Keratinocyte (primary cell): Measurements from ENCODE around the gene RBM26.

ENCODE experiments used
- CTCF ChIP-seq, 3 experiments: IDR thresholded peaks in 1 of 3; conservative IDR thresholded peaks in 1 of 3; optimal IDR thresholded peaks in 1 of 3; 2 replicates in 2 of 3; 3 replicates in 1 of 3; pipeline versions ENCODE3 to v1.5.1; 2011; ENCODE audit warnings: low read length in 3 of 3, mild to moderate bottlenecking in 3 of 3, moderate library complexity in 2 of 3, control low read depth in 1 of 3, inconsistent platforms in 1 of 3; ENCODE audit not compliant: insufficient read depth in 2 of 3; ENCODE audit errors: extremely low read depth in 1 of 3
- EZH2 ChIP-seq: IDR thresholded peaks from one replicate; pipeline ENCODE4 v1.6.1; 2012; ENCODE audit warnings: inconsistent platforms, mild to moderate bottlenecking, low read length, moderate library complexity

GRCh38 chr13:79450110-79450509 is 44.1 kb upstream of the RBM26 start:
- TF ChIP-seq EZH2 (no peak), CTCF (optimal IDR thresholded peaks at IDR 0.05 in 1 of 3, IDR thresholded peaks at IDR 0.05 in 1 of 3, conservative IDR thresholded peaks at IDR 0.05 in 1 of 3; ENCODE audit: extremely low read depth in 1 of 3, insufficient read depth in 2 of 3, low read length in 3 of 3) (no peak)
